Effector CD8-positive, alpha-beta T cell (primary cell): ENCODE measurements around the gene DAPK1.

Experiments used
- DNase-seq: peaks from one replicate; lab custom pipeline; 2025; lab: John Stamatoyannopoulos, UW

DAPK1 gene

GRCh38 chr9:87516926-87517290 is 19.2 kb downstream of the DAPK1 start:
- DNase-seq, result no peak

- no peak for DNase-seq
Observed at GRCh38 chr9:87517732-87518131, 20.1 kb downstream of the DAPK1 start.

- no peak for DNase-seq
Observed at GRCh38 chr9:87518702-87519335, 21.2 kb downstream of the DAPK1 start.

GRCh38 chr9:87519461-87519860 is 21.8 kb downstream of the DAPK1 start:
- no peak for DNase-seq

- no peak for DNase-seq
Observed at GRCh38 chr9:87520172-87520683, 22.6 kb downstream of the DAPK1 start.

- no peak for DNase-seq
Observed at GRCh38 chr9:87521834-87522233, 24.2 kb downstream of the DAPK1 start.

GRCh38 chr9:87524061-87524460 is 26.4 kb downstream of the DAPK1 start:
- DNase-seq, result no peak

GRCh38 chr9:87525546-87526303 is 28.1 kb downstream of the DAPK1 start:
- DNase-seq, result no peak

GRCh38 chr9:87527211-87527916 is 29.7 kb downstream of the DAPK1 start:
- no peak for DNase-seq

GRCh38 chr9:87528969-87529368 is 31.3 kb downstream of the DAPK1 start:
- no peak for DNase-seq

- DNase-seq, result no peak
Observed at GRCh38 chr9:87529671-87530070, 32.0 kb downstream of the DAPK1 start.

GRCh38 chr9:87530716-87531115 is 33.0 kb downstream of the DAPK1 start:
- DNase-seq, result no peak

- no peak for DNase-seq
Observed at GRCh38 chr9:87531370-87532295, 34.0 kb downstream of the DAPK1 start.

GRCh38 chr9:87533271-87533670 is 35.6 kb downstream of the DAPK1 start:
- DNase-seq, result no peak

- DNase-seq, result no peak
Observed at GRCh38 chr9:87534036-87534435, 36.4 kb downstream of the DAPK1 start.

- DNase-seq, result no peak
Observed at GRCh38 chr9:87534957-87535356, 37.3 kb downstream of the DAPK1 start.

- no peak for DNase-seq
Observed at GRCh38 chr9:87535817-87536539, 38.3 kb downstream of the DAPK1 start.

GRCh38 chr9:87537625-87538024 is 40.0 kb downstream of the DAPK1 start:
- DNase-seq, result no peak

GRCh38 chr9:87540444-87541105 is 42.9 kb downstream of the DAPK1 start:
- DNase-seq, result no peak

GRCh38 chr9:87541663-87542062 is 44.0 kb downstream of the DAPK1 start:
- DNase-seq, result no peak

- DNase-seq, result no peak
Observed at GRCh38 chr9:87542141-87542540, 44.5 kb downstream of the DAPK1 start.
